CD14-positive monocyte (primary cell): ENCODE results near the gene C1QTNF1. TPM values are rescaled to one million over a fixed set of nuclear protein-coding genes. Genes with fewer than 3 reads are reported as not detected.

Source experiments
- DNase-seq, 3 donors: peaks; one replicate each; pipeline ENCODE4 v3.0.0-alpha.2; 2011 to 2022
- H2AFZ ChIP-seq: 2 replicates; pipeline ENCODE4 v1.6.0; 2012; ENCODE audit warnings: mild to moderate bottlenecking, low read depth, low read length, inconsistent platforms; ENCODE audit not compliant: insufficient read depth, poor library complexity, severe bottlenecking
- H3K27ac ChIP-seq, 2 donors: 1 replicate in 1 of 2; 2 replicates in 1 of 2; pipeline ENCODE4 v1.5.1; 2012 to 2013; ENCODE audit warnings: low read length in 2 of 2, control low read depth in 1 of 2, inconsistent platforms in 1 of 2, low read depth in 1 of 2, mild to moderate bottlenecking in 1 of 2
- H3K27me3 ChIP-seq, 2 donors: one replicate each; pipeline versions ENCODE4 v1.6.0 to v1.6.1; 2011 to 2013; ENCODE audit warnings: low read length in 2 of 2; ENCODE audit not compliant: control insufficient read depth in 2 of 2, insufficient read depth in 2 of 2
- H3K36me3 ChIP-seq, 2 donors: replicated peaks in 1 of 2; 1 replicate in 1 of 2; 2 replicates in 1 of 2; pipeline versions ENCODE4 v1.5.1 to v1.6.1; 2012 to 2013; ENCODE audit warnings: low read length in 2 of 2, control low read depth in 1 of 2, inconsistent platforms in 1 of 2, mild to moderate bottlenecking in 1 of 2; ENCODE audit not compliant: insufficient read depth in 2 of 2, control insufficient read depth in 1 of 2
- H3K4me1 ChIP-seq, 2 donors: 1 replicate in 1 of 2; 2 replicates in 1 of 2; pipeline versions ENCODE4 v1.5.1 to v1.6.1; 2012 to 2013; ENCODE audit warnings: low read length in 2 of 2, control low read depth in 1 of 2, inconsistent platforms in 1 of 2, mild to moderate bottlenecking in 1 of 2, moderate library complexity in 1 of 2; ENCODE audit not compliant: insufficient read depth in 2 of 2, control insufficient read depth in 1 of 2
- H3K4me2 ChIP-seq: replicated peaks from 2 replicates; pipeline ENCODE3; 2012; ENCODE audit warnings: low read length, moderate library complexity, mild to moderate bottlenecking; ENCODE audit not compliant: poor library complexity, severe bottlenecking; ENCODE audit errors: extremely low read depth
- H3K4me3 ChIP-seq, 3 experiments: fragments of 200-600 bp in 1 of 3; sonication (generic) in 1 of 3; replicated peaks in 1 of 3; 1 replicate in 2 of 3; 2 replicates in 1 of 3; pipeline ENCODE4 v1.5.1; 2011 to 2013; ENCODE audit warnings: low read length in 3 of 3, mild to moderate bottlenecking in 3 of 3, control low read depth in 2 of 3, low read depth in 2 of 3, inconsistent platforms in 1 of 3, moderate library complexity in 1 of 3
- H3K79me2 ChIP-seq: 2 replicates; pipeline ENCODE4 v1.6.0; 2012; ENCODE audit warnings: mild to moderate bottlenecking, control low read depth, inconsistent platforms, low read length, moderate library complexity; ENCODE audit not compliant: insufficient read depth
- H3K9ac ChIP-seq: 2 replicates; pipeline ENCODE4 v1.6.0; 2017; ENCODE audit warnings: low read length, mild to moderate bottlenecking; ENCODE audit not compliant: insufficient read depth, poor library complexity, severe bottlenecking
- H3K9me3 ChIP-seq, 2 donors: replicated peaks in 1 of 2; 1 replicate in 1 of 2; 2 replicates in 1 of 2; pipeline versions ENCODE4 v1.5.1 to v1.6.1; 2012 to 2013; ENCODE audit warnings: low read length in 2 of 2, control low read depth in 1 of 2; ENCODE audit not compliant: control insufficient read depth in 1 of 2, insufficient read depth in 1 of 2
- H4K20me1 ChIP-seq: 2 replicates; pipeline ENCODE4 v1.6.0; 2012; ENCODE audit warnings: mild to moderate bottlenecking, low read length, control low read depth, moderate library complexity; ENCODE audit not compliant: insufficient read depth
- H3K27ac Mint-ChIP-seq, 7 donors: one replicate each; pipeline ENCODE4 v1.8.0; 2020; ENCODE audit warnings: mild to moderate bottlenecking in 7 of 7, mixed read lengths in 7 of 7, moderate library complexity in 6 of 7, inconsistent platforms in 2 of 7
- H3K27me3 Mint-ChIP-seq, 3 donors: one replicate each; pipeline ENCODE4 v1.8.0; 2021 to 2022; ENCODE audit warnings: low read depth in 3 of 3, mild to moderate bottlenecking in 3 of 3, mixed read lengths in 3 of 3, moderate library complexity in 3 of 3, inconsistent platforms in 1 of 3
- H3K36me3 Mint-ChIP-seq, 2 donors: one replicate each; pipeline ENCODE4 v1.8.0; 2020; ENCODE audit warnings: mixed read lengths in 2 of 2, inconsistent platforms in 1 of 2, mild to moderate bottlenecking in 1 of 2
- H3K4me1 Mint-ChIP-seq: one replicate; pipeline ENCODE4 v1.8.0; 2020; ENCODE audit warnings: mild to moderate bottlenecking, mixed read lengths
- H3K4me3 Mint-ChIP-seq, 2 donors: one replicate each; pipeline ENCODE4 v1.8.0; 2020; ENCODE audit warnings: mild to moderate bottlenecking in 2 of 2, mixed read lengths in 2 of 2, moderate library complexity in 1 of 2
- H3K9me3 Mint-ChIP-seq, 7 donors: one replicate each; pipeline ENCODE4 v1.8.0; 2020 to 2022; ENCODE audit warnings: mixed read lengths in 7 of 7, mild to moderate bottlenecking in 6 of 7, moderate library complexity in 6 of 7, inconsistent platforms in 2 of 7
- WGBS: methylation state at CpG from one replicate; pipeline ENCODE4 v1.1.5; 2013; ENCODE audit warnings: missing lambda C conversion rate; ENCODE audit not compliant: insufficient coverage; 5-methylcytosine and 5-hydroxymethylcytosine counted together
- intact Hi-C, 2 donors: fragments of 100-400 bp; cut with micrococcal nuclease; formaldehyde crosslinking; loops; one replicate each; pipeline versions ENCODE4 v1.15.0 to v1.15.1; 2023
- polyA plus RNA-seq, 3 donors: library from polyadenylated mRNA; depleted of rRNA in 1 of 3; unstranded in 2 of 3; stranded (reverse) in 1 of 3; fragments of 300-500 nt in 2 of 3; fragments of >200 nt in 1 of 3; fragmentation: Illumina TruSeq in 2 of 3; gene quantifications; 1 replicate in 2 of 3; 2 replicates in 1 of 3; pipeline ENCODE4 v1.2.3, GENCODE V29; 2012 to 2021
- TF ChIP-seq, protein P1 (sequence below): fragments of 200-600 bp; IDR thresholded peaks from one replicate; pipeline ENCODE4 v1.8.0; 2022; ENCODE audit warnings: antibody characterized with exemption, mild to moderate bottlenecking

C1QTNF1 gene
- polyA plus RNA-seq, 3 donors, result not detected

DNA sequence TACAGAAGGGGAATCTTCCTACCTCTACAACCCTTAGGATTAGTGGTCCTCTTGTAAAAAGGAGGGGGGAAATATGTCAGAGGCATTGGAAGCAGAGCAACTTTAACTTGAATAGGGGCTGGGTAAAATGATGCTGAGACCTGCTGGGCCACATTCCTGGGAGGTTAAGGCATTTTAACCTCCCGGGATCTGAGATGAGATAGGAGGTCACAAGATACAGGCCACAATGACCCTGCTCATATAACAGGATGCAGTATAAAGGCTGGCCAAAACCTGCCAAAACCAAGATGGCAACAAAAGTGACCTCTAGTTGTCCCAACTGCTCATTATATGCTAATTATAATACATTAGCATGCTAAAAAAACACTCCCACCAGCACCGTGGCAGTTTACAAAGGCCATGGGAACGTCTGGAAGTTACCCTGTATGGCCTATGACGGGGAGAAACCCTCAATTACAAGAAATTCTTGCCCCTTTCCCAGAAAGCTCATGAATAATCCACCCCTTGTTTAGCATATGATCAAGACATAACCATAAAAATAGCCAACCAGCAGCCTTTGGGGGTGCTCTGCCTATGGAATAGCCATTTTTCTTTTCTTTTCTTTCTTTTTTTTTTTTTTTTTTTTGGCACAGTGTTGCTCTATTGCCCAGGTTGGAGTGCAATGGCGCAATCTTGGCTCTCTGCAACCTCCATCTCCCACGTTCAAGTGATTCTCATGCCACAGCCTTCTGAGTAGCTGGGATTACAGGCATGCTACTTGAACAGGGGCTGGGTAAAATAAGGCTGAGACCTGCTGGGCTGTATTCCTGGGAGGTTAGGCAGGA, 6.2 kb upstream of the C1QTNF1 start:
- Histone ChIP-seq H3K9me3 (peaks cover 5 to 8% of the 10 kb centered on the region in 2 donors), H3K79me2 (no peaks in the 10 kb centered on the region), H3K4me1 (no peaks in the 10 kb centered on the region), H2AFZ (no peak overlapping the region), H3K4me2 (no peak overlapping the region), H3K27me3 (peaks cover 15 to 28% of the 10 kb centered on the region in 2 donors), H3K27ac (no peak overlapping the region), H3K36me3 (no peaks in the 10 kb centered on the region), H3K4me3 (no peak overlapping the region), H3K9ac (no peak overlapping the region), H4K20me1 (no peaks in the 10 kb centered on the region)
- peaks cover 0 to under 1% of the 10 kb centered on the region in 2 donors for H3K36me3 Mint-ChIP-seq
- no peak for DNase-seq
- H3K27ac Mint-ChIP-seq, result no peak overlapping the region
- H3K4me3 Mint-ChIP-seq, result no peak overlapping the region
- intact Hi-C loops, result no loop called here
- 92% methylated on average over 3 of the region's 6 CpGs for WGBS
- peaks cover 2 to 19% (median 7%) of the 10 kb centered on the region in 7 donors for H3K9me3 Mint-ChIP-seq
- TF ChIP-seq, protein P1, sequence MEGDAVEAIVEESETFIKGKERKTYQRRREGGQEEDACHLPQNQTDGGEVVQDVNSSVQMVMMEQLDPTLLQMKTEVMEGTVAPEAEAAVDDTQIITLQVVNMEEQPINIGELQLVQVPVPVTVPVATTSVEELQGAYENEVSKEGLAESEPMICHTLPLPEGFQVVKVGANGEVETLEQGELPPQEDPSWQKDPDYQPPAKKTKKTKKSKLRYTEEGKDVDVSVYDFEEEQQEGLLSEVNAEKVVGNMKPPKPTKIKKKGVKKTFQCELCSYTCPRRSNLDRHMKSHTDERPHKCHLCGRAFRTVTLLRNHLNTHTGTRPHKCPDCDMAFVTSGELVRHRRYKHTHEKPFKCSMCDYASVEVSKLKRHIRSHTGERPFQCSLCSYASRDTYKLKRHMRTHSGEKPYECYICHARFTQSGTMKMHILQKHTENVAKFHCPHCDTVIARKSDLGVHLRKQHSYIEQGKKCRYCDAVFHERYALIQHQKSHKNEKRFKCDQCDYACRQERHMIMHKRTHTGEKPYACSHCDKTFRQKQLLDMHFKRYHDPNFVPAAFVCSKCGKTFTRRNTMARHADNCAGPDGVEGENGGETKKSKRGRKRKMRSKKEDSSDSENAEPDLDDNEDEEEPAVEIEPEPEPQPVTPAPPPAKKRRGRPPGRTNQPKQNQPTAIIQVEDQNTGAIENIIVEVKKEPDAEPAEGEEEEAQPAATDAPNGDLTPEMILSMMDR, result no peak
- peaks cover 30 to 40% (median 35%) of the 10 kb centered on the region in 3 donors for H3K27me3 Mint-ChIP-seq
- no peaks in the 10 kb centered on the region for H3K4me1 Mint-ChIP-seq

DNA sequence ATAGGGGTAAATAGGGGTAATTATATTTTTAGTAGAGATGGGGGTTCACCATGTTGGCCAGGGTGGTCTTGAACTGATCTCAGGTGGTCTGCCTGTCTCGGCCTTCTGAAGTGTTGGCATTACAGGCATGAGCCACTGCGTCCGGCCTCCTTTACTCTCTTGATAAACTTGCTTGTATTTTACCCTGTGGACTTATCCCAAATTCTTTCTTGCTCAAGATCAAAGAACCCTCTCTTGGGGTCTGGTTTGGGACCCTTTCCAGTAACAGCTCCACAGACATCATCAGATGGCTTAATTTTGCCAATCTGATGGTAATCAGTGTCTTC, 5.6 kb upstream of the C1QTNF1 start:
- Histone ChIP-seq H3K27me3 (peaks cover 15 to 33% of the 10 kb centered on the region in 2 donors), H3K4me3 (no peak overlapping the region), H3K9ac (no peak overlapping the region), H3K4me1 (no peaks in the 10 kb centered on the region), H3K4me2 (no peak overlapping the region), H3K79me2 (no peaks in the 10 kb centered on the region), H2AFZ (no peak overlapping the region), H3K36me3 (no peaks in the 10 kb centered on the region), H3K27ac (no peak overlapping the region), H4K20me1 (no peaks in the 10 kb centered on the region), H3K9me3 (peaks cover 5 to 8% of the 10 kb centered on the region in 2 donors)
- Mint-ChIP-seq H3K27me3 (peaks cover 36 to 41% (median 40%) of the 10 kb centered on the region in 3 donors), H3K4me1 (peaks cover under 1% of the 10 kb centered on the region), H3K4me3 (no peak overlapping the region), H3K36me3 (peaks cover 0 to 4% of the 10 kb centered on the region in 2 donors), H3K27ac (no peak overlapping the region), H3K9me3 (peaks cover 2 to 18% (median 7%) of the 10 kb centered on the region in 7 donors)
- TF ChIP-seq, protein P1, result no peak
- WGBS, result 97% methylated on average over 3 of the region's 3 CpGs
- intact Hi-C loops, result no loop called here
- DNase-seq, result no peak
